IPS-18a (cell line): Measurements from ENCODE around the gene ANKRD11.
A peak's percentile ranks its signal among the peaks of the same experiment; 100 is the strongest.

Source experiments
- H3K27ac ChIP-seq: one replicate; pipeline ENCODE4 v1.5.1; 2013; ENCODE audit warnings: low read length
- H3K27me3 ChIP-seq: one replicate; pipeline ENCODE4 v1.6.1; 2013; ENCODE audit warnings: mild to moderate bottlenecking, low read length; ENCODE audit not compliant: control insufficient read depth, insufficient read depth
- H3K36me3 ChIP-seq: one replicate; pipeline ENCODE4 v1.6.1; 2013; ENCODE audit warnings: low read depth, low read length; ENCODE audit not compliant: control insufficient read depth
- H3K4me1 ChIP-seq: one replicate; pipeline ENCODE4 v1.6.1; 2013; ENCODE audit warnings: low read depth, low read length; ENCODE audit not compliant: control insufficient read depth
- H3K4me3 ChIP-seq: one replicate; pipeline ENCODE4 v1.5.1; 2013; ENCODE audit warnings: low read length
- H3K9ac ChIP-seq: one replicate; pipeline ENCODE4 v1.6.1; 2013; ENCODE audit warnings: mild to moderate bottlenecking, low read length, moderate library complexity
- H3K9me3 ChIP-seq: one replicate; pipeline ENCODE4 v1.6.1; 2013; ENCODE audit warnings: low read depth, low read length; ENCODE audit not compliant: control insufficient read depth

The ANKRD11 gene

GRCh38 chr16:89289428-89290395 is 200.6 kb downstream of the ANKRD11 start:
- no peak overlapping the region for H3K4me3 ChIP-seq
- H3K27me3 ChIP-seq, result no peaks in the 10 kb centered on the region
- peaks cover 38% of the 10 kb centered on the region for H3K36me3 ChIP-seq
- peaks cover 43% of the 10 kb centered on the region for H3K4me1 ChIP-seq
- H3K27ac ChIP-seq, result peak overlapping the region; percentile 40
- H3K9me3 ChIP-seq, result no peaks in the 10 kb centered on the region
- H3K9ac ChIP-seq, result no peak overlapping the region

- Histone ChIP-seq H3K27me3 (no peaks in the 10 kb centered on the region), H3K9ac (no peak overlapping the region), H3K27ac (no peak overlapping the region), H3K4me1 (peaks cover 35% of the 10 kb centered on the region), H3K4me3 (no peak overlapping the region), H3K36me3 (peaks cover 45% of the 10 kb centered on the region), H3K9me3 (no peaks in the 10 kb centered on the region)
Measured at GRCh38 chr16:89288966-89289365, 201.4 kb downstream of the ANKRD11 start.

- no peaks in the 10 kb centered on the region for H3K27me3 ChIP-seq
- peaks cover 45% of the 10 kb centered on the region for H3K36me3 ChIP-seq
- H3K27ac ChIP-seq, result no peak overlapping the region
- H3K9ac ChIP-seq, result no peak overlapping the region
- H3K9me3 ChIP-seq, result no peaks in the 10 kb centered on the region
- H3K4me1 ChIP-seq, result peaks cover 32% of the 10 kb centered on the region
- no peak overlapping the region for H3K4me3 ChIP-seq
Measured at GRCh38 chr16:89288577-89288844, 201.8 kb downstream of the ANKRD11 start.

DNA sequence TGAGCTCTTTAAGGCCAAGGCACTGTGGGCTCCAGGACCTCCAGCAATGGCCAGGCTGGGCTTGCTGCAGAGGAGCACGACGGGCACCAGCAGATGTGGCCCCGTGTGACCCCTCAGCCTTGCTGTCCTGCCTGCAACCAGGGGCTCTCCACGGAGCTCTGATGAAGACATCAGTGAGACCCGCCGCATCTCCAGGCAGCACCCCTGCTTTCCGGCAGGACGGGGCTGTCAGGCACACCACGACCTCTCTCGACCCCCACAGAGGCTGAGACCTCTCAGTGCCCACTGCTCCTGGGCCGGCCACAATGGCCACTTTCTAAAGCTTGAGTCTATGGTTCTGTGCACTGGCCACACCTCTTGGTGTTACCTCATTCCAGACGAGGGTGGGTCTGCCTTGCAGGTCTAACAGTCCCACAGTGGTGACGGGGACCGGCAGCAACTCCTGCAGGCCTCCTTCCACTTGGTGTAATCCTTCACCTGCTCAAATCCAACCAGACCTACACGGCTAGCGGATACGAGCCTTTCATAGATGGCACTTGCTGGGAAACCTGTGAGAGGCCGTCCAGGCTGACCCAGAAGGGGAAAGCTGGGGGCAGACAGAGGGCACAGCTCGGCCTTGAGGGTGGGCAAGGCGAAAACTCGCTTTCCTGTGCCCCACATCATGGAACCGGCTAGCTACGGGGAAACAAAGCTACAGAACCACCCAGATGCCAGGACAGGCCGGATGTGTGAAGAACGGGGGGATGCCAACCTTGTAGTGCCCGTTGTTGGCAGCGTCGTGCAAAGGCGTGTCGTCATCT is 202.4 kb downstream of the ANKRD11 start:
- H3K4me3 ChIP-seq, result no peak overlapping the region
- H3K36me3 ChIP-seq, result peaks cover 45% of the 10 kb centered on the region
- no peak overlapping the region for H3K9ac ChIP-seq
- peaks cover 30% of the 10 kb centered on the region for H3K4me1 ChIP-seq
- no peaks in the 10 kb centered on the region for H3K9me3 ChIP-seq
- no peak overlapping the region for H3K27ac ChIP-seq
- no peaks in the 10 kb centered on the region for H3K27me3 ChIP-seq

- Histone ChIP-seq H3K4me1 (peaks cover 11% of the 10 kb centered on the region), H3K9me3 (no peaks in the 10 kb centered on the region), H3K27me3 (no peaks in the 10 kb centered on the region), H3K36me3 (peaks cover 63% of the 10 kb centered on the region), H3K9ac (no peak overlapping the region), H3K4me3 (no peak overlapping the region), H3K27ac (no peak overlapping the region)
Measured at GRCh38 chr16:89286096-89286495, 204.3 kb downstream of the ANKRD11 start.

GRCh38 chr16:89285381-89285780 is 205.0 kb downstream of the ANKRD11 start:
- Histone ChIP-seq H3K4me3 (no peak overlapping the region), H3K4me1 (peaks cover 5% of the 10 kb centered on the region), H3K27ac (no peak overlapping the region), H3K9me3 (no peaks in the 10 kb centered on the region), H3K9ac (no peak overlapping the region), H3K36me3 (peaks cover 66% of the 10 kb centered on the region), H3K27me3 (no peaks in the 10 kb centered on the region)

- peaks cover 70% of the 10 kb centered on the region for H3K36me3 ChIP-seq
- H3K4me1 ChIP-seq, result no peaks in the 10 kb centered on the region
- no peaks in the 10 kb centered on the region for H3K27me3 ChIP-seq
- H3K4me3 ChIP-seq, result no peak overlapping the region
- no peak overlapping the region for H3K9ac ChIP-seq
- no peaks in the 10 kb centered on the region for H3K9me3 ChIP-seq
- no peak overlapping the region for H3K27ac ChIP-seq
Measured at GRCh38 chr16:89283449-89283848, 206.9 kb downstream of the ANKRD11 start.

DNA sequence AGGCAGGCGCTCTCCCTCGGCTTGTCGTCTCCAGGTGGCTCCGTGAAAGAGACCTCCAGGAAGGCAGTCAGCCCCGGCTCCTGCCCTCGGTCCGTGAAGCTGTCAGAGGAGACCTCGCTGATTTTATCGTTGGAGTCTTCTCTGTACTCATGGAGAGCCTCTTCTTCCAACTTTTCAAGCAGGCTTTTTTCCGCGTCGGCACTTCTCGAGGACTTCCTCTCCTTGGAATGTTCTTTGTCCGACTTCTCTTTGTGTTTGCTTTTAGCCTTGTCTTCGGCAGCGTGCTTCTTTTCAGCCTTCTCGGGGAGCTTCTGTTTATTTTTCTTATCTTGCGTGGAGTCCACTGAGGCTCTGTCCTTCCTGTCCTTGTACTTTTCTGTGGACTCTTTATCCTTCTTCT is 207.8 kb downstream of the ANKRD11 start:
- Histone ChIP-seq H3K4me3 (no peak overlapping the region), H3K9ac (no peak overlapping the region), H3K4me1 (no peaks in the 10 kb centered on the region), H3K9me3 (no peaks in the 10 kb centered on the region), H3K36me3 (peaks cover 68% of the 10 kb centered on the region), H3K27ac (no peak overlapping the region), H3K27me3 (no peaks in the 10 kb centered on the region)

DNA sequence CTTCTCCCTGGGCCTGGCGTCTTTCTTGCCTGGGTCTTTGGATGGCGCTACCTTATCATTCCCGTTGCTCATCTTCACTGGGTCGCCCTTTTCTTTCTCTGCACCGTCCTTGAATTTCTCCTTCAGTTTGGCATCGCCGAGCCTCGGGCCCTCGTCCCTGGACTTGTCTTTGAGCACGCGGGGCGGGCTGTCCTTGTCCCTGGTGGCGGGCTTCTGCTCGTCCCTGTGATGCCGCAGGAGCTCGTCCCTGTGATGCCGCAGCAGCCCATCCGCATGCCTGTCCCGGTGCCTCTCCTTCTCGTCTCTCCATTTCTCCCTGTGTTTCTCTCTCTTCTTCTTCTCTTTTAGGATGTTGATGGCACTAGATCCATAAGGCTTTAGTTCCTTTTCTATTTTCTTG is 208.5 kb downstream of the ANKRD11 start:
- no peaks in the 10 kb centered on the region for H3K9me3 ChIP-seq
- no peaks in the 10 kb centered on the region for H3K27me3 ChIP-seq
- H3K4me3 ChIP-seq, result no peak overlapping the region
- no peak overlapping the region for H3K9ac ChIP-seq
- H3K4me1 ChIP-seq, result no peaks in the 10 kb centered on the region
- H3K36me3 ChIP-seq, result peaks cover 69% of the 10 kb centered on the region
- H3K27ac ChIP-seq, result no peak overlapping the region

- Histone ChIP-seq H3K4me1 (no peaks in the 10 kb centered on the region), H3K27ac (no peak overlapping the region), H3K4me3 (no peak overlapping the region), H3K27me3 (no peaks in the 10 kb centered on the region), H3K9me3 (no peaks in the 10 kb centered on the region), H3K36me3 (peaks cover 67% of the 10 kb centered on the region), H3K9ac (no peak overlapping the region)
Measured at GRCh38 chr16:89281189-89281577, 209.2 kb downstream of the ANKRD11 start.

GRCh38 chr16:89280546-89281188 is 209.7 kb downstream of the ANKRD11 start:
- Histone ChIP-seq H3K27ac (no peak overlapping the region), H3K4me1 (no peaks in the 10 kb centered on the region), H3K36me3 (peaks cover 67% of the 10 kb centered on the region), H3K9ac (no peak overlapping the region), H3K27me3 (no peaks in the 10 kb centered on the region), H3K4me3 (no peak overlapping the region), H3K9me3 (no peaks in the 10 kb centered on the region)
